Inflammatory macrophage treated with lipopolysaccharide for 4 hours (primary cell): ENCODE results near the gene IL33.

Experiments
- DNase-seq: peaks from one replicate; pipeline ENCODE4 v3.0.0-alpha.2; 2020

IL33 gene

DNA sequence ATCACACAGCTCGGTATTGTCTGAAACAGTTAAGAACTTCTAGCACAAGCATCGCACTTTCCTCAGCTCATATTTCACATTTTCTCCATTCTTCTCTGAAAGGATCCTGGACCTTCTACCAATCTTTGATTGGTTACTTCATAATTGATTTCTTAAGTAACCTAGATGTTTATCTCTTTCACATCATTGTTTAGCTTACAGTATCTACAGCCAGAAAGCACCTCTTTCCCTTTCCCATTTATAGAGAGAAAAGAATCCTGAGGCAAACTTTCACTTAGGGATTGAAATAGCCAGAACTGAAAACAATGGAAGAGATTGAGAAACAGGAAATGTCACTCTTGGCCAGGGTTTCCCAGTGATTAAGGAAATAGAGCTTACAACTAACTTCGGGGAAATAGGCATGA is 2.5 kb downstream of the IL33 start:
- DNase-seq, result no peak

DNA sequence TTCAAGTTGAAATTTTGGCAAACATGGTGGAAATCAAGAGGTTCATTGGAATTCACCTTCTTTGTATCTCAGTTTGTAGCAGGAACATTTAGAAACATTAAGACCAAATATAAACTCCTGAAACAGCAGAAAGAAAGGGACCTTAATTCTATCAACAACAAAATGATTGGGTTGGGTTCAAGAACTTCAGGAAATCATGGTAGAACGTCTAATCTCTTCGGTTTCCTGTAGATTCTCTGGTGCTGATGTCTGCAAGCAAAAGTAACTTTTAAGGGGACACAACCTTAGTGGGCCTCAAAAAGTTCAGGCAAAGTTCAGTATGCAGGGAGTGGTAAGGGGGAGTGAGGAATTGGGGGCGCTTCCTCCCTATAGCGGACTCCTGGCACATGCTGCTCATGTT is 3.4 kb downstream of the IL33 start:
- no peak for DNase-seq

DNA sequence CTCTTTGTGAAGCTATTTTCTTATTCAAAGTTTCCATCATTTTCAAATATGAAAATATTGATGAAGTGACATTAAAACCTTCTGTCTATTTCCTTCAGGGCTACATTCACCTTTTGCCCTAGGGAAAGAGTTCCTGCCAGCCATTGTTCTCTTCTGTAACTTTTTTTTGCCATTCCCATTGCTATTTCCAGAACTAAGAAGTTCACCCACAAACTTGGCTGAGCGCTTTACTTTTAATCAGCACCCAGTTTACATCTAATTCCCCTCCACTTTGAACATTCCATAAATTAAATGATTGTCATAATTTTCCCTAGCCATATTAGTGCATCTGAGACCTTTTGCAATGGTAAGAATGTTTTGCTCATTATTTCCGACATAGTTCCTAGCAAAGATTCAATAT is 4.4 kb downstream of the IL33 start:
- no peak for DNase-seq

DNA sequence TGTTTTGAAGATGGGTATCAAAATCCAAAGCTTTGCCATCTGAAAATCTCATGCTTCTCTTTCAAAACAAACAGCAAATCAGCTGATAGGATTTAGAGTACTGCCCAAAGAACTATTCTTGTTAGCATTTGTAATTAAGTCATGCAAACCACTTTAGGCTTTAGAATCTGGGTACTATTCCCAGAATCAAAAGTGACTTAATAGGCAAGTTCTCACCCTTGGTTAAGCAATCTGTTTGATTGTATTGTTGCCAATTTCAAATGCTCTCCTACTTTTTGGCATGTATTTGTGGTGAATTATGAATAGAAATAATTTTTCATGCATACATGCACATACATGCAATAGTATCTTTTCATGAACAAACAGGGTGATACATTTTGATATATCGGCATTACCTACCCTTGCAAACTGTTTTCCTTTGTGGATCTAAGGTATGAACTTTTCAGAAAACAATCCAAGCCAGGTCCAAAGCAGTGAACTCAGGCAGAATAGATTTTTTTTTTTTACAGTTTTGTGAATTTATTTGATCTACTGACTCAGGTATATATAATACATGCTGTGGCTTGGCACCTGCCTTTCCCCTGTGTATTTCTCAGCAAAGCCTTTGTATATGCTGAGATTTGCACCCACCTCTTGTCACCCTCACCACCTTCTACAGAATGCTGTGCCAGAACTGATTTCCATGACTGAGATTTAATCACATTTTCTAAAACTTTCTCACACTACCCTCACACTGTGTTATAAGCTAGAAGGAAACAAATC is 9.0 kb downstream of the IL33 start:
- DNase-seq, result no peak

DNA sequence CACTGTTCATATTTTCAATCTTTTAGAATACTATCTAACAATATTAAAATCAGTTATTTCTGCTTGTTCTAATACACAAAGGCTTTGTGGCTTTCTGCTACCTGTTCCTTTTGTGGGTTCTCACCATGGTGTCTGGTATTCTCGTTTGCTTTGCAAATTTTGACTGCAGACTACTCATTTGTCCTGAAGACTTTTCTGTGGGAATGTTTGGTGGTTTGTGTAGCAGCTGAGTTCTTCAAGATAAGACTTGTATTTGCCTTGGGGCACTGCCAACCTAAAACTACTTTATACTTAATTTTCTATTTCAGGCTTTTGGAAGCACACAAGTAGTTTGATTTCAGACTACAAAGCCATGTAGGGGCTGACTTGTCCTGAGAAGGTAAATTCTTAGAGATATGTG is 11.1 kb downstream of the IL33 start:
- no peak for DNase-seq

DNA sequence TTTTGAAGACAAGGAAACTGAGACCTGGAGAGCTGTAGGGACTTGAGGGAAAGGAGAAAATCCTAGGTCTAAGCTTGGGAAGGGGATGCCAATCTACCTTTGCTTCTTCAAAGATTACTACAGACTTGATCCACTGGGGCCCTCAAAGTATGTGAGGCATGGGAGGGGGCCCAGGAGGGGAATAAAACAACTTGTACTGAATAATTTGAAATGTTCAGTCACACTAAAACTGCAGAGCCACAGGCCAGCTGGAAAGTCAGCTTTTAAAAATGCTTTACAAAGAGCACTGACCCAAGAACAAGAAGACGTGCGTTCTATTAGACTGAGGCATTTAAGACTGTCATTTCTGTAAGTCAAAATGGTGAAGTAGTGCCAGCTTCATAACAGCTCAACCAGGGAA is 13.6 kb downstream of the IL33 start:
- DNase-seq, result no peak

DNA sequence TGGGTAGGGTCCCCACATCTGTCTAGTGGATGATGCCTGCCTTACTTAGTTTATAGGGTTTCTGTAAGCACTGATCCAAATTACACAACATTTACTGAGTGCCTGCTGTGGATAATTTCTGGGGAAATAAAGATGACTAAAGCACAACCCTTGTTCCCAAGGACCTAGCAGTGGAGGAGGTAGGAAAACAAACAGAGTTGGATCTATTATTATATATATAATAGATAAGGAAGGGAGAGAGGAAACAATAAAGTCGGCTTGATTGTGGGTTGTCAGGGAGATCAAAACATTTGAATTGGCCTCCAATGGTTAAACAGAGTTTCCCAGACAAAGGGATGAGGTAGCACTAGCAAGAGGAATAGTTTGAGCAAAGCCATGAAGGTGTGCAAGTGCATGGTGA is 14.0 kb downstream of the IL33 start:
- DNase-seq, result no peak

DNA sequence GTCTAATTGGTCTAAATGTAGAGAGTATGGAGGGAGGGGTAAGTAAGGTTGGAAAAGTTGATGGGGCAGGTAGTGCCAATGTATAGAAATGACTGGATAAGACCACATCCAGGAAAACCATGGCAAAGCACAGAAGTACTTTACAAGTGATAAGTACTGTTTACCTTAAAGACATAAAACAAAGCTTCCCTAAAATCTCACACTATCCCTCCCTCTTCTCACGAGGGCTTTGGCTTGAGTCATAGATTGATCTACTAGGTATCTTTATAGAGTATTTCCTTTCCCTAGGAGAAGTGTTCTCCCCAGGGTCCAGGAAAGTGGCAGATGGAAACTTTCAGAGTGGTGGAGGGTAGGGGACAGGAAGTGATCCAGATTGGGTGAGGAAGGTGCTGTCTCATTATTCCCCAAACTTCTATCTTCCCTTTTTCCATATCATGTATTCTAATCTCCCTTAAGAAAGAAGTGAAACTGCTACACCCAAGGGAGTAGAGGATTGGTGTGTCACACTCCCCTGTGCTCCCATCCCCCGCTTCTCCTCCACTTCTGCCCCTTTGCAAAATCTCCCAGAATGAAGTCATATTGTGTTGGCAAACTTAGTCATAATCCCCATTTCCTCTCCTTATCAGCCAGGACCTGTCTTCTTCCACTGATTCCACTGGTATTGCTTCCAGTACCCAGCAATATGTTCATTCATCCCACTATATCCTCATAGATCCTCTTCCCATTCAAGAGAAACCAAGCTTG is 14.6 kb downstream of the IL33 start:
- DNase-seq, result peak; percentile 76

DNA sequence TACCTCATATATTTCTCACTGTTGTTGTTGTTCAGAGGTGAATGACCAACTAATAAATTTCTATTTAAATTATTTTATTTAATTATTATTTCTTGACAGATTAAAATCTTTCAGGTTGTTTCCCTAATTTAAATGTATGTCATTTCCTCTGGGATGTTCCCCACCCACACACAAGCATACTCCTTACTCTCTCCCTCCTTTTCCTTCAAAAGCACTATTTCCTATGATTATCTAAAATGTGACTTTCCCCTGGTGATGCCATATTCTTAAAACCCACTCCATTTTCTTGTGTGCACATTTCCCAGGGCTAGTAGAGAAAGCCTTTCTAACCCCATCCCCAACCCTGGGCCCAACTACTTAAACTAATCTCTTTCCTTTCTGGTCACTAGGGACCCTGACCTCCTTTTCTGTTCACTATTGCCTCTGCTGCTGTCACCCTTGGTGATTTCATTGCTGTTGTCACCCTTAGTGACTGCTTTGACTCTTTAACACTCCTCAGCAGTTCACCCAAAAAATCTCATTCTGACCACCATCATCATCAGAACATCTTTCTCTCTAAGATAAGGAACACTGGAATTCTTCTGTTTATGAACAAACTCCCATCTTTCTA is 16.8 kb downstream of the IL33 start:
- DNase-seq, result peak; percentile 47

DNA sequence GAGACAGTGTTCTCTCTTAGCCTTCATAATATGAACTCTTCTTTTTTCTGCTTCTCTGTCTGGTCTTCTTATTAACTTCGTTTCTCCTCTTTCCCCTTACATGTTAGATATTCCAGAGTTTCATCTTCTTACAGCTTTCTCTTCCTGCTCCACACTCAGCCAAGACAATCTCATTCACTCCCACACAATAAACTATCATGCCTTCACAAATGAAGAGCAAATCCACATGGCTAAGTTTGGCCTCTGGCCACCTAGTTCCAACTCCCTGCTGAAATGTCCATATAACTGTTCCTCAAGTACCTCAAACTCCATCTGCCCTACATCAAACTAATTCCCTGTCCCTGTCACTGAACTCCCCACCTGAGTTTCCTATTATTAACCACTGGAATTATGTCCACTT is 18.4 kb downstream of the IL33 start:
- DNase-seq, result no peak

DNA sequence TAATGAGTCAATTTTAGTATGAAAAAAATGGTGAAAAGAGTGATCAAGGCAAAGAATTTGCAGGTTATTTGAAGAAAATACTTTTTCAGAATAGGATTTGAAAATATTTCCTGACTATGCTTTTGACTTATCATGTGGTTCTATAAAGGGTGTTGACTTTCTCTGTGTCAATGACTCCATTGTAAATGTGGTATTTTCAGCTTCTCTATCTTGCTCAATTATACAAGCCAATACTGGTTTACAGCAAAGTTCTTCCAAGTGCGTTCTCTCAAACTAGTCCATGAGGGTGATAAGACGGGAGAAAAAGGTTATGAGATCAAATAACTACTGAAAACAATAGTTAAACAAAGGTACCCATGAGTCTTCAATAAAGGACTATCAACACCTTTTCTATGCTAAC is 21.7 kb downstream of the IL33 start:
- DNase-seq, result no peak

DNA sequence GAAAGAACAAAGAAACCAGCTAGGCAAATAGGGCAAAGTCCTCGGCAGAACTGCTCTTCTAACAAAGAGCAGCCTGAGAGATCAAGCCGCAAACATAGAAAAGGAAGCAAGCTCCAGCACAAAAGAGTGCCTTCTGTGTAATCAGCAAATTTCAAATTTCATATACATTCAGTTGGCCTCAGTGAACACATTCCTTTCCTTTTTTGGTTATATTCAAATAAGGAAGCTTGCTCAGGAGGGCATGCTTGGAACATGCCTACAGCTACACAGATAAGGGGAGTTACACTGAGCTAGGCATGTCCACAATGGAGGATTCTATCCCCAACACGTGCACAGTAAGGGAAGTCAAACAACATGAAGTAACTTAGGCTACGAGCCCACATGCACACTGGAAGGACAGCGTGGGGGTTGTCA is 23.4 kb downstream of the IL33 start:
- no peak for DNase-seq

DNA sequence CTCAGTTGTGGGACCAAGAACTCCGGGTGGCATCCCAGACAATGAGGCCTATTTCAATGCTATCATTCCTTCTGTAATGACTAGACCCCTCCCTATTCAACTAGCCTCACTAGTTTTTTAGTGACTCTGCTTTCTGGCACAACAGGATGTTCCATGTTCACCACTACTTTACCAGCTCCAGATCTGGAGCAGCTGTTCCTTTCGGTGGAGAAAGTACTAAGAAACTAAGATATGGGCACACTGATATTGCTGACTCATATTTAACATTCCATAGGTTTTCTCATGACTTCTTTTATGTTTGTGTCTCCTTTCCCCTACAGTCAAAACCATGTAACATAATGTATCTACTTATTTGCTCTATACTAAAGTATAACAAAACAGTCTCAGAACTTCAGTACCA is 24.1 kb downstream of the IL33 start:
- no peak for DNase-seq

DNA sequence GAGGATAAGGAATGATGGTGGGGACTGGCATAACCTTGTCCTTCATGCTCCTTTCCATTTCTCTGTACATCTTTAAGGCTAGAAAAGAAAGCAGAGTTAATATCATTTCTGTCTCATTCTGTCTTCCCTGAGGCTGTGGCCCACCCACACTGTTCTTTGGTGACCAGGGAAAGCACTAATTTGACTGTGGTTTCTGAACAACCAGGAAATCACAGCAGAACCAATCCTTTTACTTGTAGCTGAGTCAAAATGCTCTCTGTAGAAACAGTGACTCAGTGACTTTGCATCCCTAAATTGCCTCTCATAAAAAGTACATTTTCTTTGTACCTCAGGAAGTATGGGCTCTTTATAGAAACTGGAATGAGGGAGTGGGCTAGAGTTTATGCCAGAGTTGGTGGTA is 28.1 kb downstream of the IL33 start:
- DNase-seq, result no peak

DNA sequence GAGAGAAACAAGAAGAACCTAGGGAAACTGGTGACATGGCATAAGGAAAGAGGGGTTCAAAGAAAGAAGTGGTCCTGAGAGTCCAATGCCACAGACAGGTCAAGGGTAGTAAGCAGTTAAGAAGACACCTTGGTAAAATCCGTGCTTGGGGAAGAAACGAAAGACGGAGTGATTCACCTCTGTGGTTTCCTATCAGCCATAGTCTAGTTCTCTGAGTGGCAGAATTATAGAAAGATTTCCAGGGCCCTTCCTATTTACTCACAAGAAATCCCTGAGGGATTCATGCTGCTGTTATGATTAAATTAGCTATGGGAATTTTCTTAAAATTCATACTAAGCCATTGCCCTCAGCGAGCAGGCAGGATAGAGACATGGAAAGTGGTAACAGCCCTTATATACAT is 31.7 kb downstream of the IL33 start:
- DNase-seq, result no peak

DNA sequence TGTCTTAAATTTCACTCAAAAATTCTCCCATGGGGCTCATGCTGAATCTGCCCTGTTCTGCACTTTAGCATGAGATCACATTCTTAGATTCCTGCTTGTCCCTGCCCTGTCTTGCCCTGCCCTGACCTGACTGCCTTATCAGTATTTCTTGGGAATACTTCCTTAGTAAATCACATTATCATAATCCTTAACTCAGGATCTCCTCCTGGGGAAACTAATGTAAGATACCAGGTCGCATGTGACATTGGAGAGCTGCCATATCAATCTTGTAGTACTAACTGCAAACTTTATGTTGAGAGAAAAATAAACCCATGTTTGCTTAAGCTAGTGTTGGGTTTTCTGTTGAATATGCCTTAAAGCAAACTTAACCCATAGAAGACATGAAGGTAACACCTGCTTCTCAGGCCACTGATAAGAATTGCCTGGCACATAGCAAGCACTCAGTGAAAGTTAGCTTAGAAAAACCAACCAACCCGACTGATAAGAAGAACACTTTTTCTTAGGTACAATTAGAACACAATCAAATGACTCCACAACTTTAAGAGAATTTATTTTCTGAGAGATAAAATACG is 53.3 kb downstream of the IL33 start:
- DNase-seq, result no peak

DNA sequence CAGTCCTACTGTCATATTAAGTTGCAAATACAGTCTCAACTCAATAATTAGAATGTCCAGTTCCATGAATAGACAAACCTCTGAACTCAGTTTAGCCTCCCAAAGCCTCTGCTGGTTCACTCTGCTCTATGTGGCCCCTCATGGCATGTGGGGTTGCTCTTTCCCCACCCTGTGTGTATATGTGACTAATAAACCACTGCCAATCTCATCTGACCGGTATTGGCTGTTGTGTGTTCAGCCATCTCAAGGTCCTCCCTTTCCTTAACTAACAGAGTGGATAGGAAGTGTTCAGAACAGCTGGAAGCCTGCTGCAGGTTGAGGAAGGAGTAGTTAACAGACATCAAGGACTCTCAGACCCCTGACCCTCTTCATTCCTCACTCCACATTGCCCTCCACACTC is 55.3 kb downstream of the IL33 start:
- DNase-seq, result no peak

DNA sequence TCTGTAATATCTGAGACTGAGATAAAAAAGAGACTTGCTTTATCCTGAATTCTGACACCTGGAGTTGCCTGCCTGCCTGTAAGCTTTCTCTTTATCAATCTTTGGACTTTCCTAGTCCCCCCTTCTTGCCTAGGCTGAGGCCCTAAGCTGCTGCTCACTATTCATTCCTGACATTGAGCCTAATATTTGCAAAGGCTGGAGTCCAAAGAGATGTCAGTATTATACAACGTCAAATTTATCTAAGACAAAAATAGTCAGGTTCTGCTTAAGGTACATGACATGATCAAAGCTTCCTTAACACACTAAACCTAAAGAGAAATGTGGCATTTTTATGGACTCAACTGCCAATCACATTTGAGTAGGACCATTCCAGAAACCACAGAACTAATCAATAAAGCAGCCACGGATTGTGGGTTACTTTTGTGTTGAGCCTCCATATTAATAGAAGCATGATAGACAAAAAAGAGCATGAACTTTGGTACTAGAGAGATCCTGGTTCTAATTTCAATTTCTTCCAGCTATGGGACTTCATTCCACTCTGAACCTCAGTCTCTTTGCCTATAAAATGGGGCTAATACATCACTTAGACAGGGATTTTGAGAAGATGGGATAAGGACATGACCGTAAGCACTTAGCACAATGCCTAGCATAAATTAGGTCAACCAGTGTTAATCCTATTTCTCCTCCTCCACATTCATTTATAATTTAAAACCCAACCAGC is 56.1 kb downstream of the IL33 start:
- no peak for DNase-seq

DNA sequence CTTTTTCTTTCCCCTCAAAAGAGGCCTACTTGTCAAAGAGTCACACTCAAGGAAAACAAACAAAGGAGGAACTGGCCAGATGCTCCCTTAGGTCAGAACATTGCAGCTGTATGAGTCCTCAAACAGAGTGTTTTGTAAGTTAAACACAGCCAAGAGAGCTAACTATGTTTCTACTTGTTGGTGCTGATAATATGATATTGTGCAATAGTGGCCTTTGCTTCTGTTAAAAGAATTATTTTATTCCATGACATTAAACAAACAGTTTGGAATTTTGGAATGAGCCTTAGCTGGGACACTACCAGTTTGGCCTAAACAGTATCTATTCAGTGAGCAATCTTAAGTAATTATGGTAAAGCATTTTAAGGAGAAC is 56.6 kb downstream of the IL33 start:
- DNase-seq, result no peak

DNA sequence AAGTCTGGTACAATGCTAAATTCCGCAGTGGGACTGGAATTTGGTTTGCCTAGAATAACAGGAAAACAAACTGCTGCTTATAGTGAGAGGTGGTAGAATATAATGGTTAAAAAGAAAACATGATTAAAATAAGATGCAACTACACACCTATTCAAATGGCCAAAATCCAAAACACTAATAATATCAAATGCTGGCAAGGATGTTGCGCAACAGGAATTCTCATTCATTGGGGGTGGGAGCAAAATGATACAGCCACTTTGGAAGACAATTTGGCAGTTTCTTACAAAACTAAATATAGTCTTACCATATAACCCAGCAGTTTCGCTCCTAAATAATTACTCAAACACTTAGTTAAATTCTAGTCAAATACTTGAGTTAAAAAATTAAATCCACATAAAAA is 61.8 kb downstream of the IL33 start:
- DNase-seq, result no peak

DNA sequence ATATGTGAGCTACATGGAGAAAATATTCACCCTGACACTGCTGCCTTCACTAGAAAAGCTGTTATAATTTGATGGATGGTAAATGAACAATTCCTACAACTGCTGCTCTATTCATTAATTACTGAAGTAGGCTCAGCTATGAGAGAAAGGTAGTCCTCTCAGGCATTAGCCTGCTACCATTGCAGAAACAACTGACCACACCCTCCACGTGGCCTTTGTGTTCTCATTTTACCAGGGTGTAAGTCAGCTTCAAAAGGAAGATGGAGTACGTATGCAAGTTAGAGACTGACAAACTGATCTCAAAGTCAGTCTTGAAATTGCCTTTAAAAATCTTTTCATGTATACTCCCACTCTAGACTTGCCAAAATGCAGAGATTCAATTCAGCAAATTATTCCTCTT is 86.3 kb downstream of the IL33 start:
- no peak for DNase-seq

DNA sequence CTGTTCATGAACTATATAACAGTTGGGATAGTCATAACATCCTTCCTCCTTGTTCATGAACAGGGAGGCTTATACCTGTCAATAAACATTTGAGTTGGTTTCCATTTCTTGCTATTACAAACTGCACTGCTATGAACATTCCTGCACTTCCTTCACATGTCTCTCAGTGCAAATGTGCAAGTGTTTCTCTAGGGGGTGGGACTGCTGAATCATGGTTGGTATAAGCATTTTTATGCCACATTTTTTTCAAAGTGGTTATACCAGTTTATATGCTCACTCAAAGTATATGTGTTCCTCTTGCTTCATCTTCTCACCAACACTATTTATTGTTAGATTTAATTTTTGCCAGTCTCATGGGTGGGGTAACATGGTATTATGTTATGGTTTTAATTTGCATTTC is 86.8 kb downstream of the IL33 start:
- no peak for DNase-seq

DNA sequence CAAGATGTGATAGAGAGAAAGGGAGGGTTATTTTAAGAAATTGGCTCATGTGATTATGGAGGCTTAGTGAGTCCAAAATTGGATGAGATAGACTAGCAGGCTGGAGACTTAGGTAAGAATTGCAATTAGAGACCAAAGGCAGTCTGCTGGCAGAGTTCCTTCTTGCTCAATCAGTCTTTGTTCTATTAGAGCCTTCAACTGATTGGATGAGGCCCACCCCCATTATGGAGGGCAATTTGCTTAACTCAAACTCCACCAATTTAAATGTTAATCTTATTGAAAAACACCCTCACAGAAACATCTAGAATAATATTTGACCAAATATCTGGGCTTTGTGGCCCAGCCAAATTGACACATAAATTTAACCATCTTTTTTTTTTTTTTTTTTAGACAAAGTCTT is 88.6 kb downstream of the IL33 start:
- DNase-seq, result no peak
